NOMO-1 treated with dmso at 0.1 percent for 144 hours (cell line): ENCODE results near the gene VIM.

Source experiments
- DNase-seq: peaks from one replicate; lab custom pipeline; 2025; ENCODE audit not compliant: unreplicated experiment; lab: John Stamatoyannopoulos, UW

The VIM gene

DNA sequence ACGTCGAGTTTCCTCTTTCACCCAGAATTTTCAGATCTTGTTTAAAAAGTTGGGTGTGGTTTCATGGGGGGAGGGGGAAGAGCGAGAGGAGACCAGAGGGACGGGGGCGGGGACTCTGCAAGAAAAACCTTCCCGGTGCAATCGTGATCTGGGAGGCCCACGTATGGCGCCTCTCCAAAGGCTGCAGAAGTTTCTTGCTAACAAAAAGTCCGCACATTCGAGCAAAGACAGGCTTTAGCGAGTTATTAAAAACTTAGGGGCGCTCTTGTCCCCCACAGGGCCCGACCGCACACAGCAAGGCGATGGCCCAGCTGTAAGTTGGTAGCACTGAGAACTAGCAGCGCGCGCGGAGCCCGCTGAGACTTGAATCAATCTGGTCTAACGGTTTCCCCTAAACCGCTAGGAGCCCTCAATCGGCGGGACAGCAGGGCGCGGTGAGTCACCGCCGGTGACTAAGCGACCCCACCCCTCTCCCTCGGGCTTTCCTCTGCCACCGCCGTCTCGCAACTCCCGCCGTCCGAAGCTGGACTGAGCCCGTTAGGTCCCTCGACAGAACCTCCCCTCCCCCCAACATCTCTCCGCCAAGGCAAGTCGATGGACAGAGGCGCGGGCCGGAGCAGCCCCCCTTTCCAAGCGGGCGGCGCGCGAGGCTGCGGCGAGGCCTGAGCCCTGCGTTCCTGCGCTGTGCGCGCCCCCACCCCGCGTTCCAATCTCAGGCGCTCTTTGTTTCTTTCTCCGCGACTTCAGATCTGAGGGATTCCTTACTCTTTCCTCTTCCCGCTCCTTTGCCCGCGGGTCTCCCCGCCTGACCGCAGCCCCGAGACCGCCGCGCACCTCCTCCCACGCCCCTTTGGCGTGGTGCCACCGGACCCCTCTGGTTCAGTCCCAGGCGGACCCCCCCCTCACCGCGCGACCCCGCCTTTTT lies at the start of gene VIM:
VIM (plus strand) TSS at position 151 of the 925 bp plus-strand sequence. CDS start 1,182 bp downstream, outside the sequence.
- peak; percentile 87 for DNase-seq

DNA sequence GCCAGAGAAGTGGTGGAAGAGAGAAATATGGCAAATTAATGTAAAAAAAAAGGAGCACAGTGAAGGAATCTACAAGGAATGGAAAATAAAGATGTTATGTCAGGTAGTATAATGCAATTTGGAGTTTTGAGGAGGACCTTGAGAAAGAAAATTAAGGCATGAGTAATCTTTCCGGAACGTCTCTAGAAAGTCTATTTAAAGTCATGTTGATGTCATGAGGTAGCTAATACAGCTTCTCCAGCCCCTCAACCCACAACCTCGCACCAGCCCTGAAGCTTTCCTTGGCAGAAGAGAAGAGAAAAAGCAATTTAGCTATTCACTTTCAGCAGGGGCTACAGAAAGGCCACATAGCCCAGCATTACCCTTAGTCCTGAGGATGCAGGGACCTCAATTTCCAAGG lies 49.0 kb upstream of the VIM start:
- DNase-seq: peak; percentile 9

DNA sequence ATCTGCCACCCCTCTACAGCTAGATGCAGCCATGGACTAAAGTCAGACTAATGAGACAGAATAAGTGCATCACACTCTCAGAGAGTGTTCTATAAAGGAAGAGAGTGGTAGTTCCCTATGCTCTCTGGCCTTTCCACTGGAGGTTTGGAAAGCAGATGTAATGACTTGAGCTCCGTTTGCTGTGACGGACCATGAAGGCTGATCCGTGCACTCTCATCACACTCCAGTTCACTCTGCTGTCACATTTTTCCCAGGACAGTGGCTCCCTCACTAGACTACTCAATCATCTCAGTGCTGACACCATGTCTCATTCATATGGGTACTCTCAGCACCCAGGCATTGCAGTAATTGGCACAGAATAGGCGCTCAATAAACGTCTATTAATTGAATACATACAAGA lies 46.9 kb upstream of the VIM start:
- no peak for DNase-seq

GRCh38 chr10:17181751-17182150 lies 46.3 kb upstream of the VIM start:
- no peak for DNase-seq

GRCh38 chr10:17183110-17183509 lies 44.9 kb upstream of the VIM start:
- DNase-seq: no peak

DNA sequence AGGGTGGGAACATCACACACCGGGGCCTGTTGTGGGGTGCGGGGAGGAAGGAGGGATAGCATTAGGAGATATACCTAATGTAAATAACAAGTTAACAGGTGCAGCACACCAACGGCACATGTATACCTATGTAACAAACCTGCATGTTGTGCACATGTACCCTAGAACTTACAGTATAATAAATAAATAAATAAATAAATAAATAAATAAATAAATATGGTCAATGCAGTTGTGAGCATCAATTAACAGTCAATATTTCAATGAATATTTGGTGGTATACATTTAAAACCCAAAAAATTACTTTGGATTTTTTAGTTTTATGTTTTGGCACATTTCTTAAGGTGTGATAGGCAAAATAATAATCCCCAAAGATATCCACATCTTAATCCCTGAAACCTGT lies 42.2 kb upstream of the VIM start:
- DNase-seq: no peak

DNA sequence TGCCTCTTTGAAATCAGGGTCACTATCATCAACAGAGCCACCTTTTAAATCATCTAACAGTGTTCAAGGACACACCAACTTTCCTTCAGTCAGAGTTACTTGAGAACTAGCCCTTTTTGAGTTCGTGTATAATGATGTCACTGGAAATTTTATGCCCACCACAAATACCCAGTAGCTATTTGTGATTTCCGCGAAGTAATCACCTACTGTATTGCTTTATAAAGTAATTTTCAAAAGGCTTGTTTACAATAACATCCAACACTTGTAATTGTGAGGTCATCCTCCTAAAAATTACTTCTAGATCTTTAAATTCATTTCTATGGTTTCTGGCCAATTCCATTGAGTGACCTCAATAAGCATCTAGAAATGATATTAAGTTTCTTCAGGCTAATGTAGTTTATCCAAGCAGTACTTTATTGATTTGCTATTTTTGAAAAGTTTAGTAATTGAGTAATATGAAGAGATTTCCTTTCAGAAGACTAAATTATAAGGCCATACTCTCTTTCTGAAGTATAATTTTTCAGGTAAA lies 39.3 kb upstream of the VIM start:
- DNase-seq: no peak

- DNase-seq: no peak
Measured at GRCh38 chr10:17190602-17191001, 37.4 kb upstream of the VIM start.

GRCh38 chr10:17195083-17195482 lies 33.0 kb upstream of the VIM start:
- DNase-seq: no peak

DNA sequence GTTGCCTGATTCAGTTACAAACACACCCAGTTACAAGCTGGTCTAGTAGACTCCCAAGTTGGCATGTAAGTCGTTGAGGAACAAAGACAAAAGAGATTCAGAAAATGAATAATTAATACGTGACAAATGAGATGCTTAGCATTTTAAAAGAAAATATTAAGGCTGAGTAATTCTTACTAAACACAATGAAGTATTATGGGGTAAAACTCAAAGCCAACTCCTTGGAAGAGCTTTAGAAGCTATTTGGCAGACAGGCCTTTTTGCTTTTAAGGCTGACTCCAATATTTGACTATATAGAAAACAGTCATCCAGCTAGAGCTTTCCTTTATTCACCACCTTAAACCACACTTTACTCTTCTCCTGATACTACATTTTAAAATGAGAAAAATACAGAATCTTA lies 32.0 kb upstream of the VIM start:
- DNase-seq: no peak

- DNase-seq: no peak
Measured at GRCh38 chr10:17196573-17196972, 31.5 kb upstream of the VIM start.

GRCh38 chr10:17199351-17199804 lies 28.7 kb upstream of the VIM start:
- no peak for DNase-seq

DNA sequence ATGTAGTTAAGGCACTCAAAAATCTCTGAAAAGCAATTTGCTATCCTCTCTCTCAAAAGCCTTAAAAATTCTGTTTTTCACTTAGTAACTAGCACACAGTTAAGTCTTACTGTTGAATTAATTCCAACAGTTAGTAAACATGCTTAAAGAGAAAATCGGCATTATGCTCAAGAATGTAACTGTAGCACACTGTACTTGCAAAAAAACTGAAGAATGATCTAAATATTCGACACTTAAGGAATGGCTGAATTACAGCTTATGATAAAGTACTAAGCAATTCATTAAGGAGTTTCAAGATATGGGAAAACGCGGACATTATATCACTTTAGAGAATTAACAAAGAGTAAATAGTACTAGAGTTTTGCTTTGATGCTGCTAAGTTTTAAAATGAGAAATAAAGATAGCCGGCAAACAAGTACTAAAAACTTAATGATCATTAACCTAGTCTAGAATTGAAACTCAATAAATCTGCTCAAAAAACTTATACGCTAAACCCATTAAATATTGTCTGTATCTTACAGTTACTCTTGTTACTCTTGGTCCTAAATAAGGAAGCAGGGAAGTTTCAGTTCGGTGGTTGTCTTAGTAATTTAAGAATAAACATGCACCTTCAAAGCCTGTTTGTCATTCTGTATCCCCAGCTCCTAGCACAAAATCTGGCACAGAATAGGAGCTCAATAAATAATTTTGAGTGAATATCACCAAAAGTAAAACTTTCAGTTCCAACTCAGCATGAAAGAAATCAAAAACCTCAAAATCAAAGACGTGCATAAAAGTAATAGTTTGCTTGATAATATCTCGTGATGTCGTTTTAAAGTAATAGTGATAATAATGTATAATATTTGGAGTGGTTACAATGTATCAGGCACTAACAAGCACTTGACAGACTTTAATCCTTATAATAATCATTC lies 27.8 kb upstream of the VIM start:
- DNase-seq: peak; percentile 27

GRCh38 chr10:17200912-17201793 lies 26.9 kb upstream of the VIM start, which contains the start of gene TRDMT1:
Gene TRDMT1, minus strand, starts transcription at chr10:17201672. Its CDS starts 38 bp downstream, at chr10:17201634.
- DNase-seq: peak; percentile 80

DNA sequence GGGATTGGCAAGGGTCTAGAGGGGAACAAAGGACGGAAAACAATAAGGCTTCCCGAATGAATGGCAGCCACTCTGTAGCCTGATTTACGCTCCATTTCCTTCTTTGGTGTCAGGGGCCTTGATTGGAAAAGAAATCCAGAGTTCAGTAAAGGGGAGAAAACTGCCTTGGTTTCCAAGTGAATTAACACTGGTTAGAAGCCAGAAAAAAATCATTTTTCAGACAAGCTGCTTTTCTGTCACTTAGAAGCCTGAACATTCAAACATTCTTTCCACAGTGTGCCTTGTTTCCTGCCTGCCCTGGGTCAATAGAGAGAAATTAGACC lies 26.3 kb upstream of the VIM start:
- DNase-seq: no peak

DNA sequence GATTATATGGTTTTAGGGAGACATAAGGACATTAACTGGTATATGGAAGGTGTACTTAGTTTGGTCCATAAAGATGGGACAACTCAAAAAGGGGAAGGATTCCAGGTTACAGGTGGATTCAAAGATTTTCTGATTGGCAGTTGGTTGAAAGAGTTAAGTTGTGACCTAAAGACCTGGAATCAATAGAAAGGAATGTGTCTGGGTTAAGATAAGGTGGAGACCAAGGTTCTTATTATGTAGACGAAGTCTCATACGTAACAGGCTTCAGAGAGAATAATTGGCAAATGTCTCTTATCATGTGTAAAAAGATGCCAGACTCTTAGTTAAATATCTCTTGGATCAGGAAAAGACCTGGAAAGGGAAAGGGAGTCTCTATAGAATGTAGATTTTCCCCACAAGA lies 25.5 kb upstream of the VIM start:
- DNase-seq: no peak

DNA sequence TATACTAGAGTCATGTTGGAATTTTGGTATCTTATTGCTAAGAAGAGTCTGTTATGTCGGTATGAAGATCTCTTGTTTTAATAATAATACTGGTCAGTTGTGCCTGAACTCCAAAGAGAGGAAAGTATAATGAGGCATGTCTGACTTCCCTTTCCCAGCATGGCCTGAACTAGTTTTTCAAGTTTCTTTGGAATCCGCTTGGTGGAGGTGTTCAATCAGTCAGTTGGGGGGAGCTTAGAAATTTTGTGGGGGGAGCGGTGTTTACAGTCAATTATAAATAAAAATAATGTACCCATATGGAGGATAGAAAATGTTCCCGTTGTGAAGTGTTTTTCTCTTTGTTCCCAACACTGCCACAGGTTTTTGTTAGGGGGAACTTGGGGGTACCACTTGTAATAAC lies 25.0 kb upstream of the VIM start:
- DNase-seq: no peak

GRCh38 chr10:17203416-17203815 lies 24.6 kb upstream of the VIM start:
- DNase-seq: no peak

- DNase-seq: no peak
Measured at GRCh38 chr10:17206210-17206709, 21.8 kb upstream of the VIM start.

DNA sequence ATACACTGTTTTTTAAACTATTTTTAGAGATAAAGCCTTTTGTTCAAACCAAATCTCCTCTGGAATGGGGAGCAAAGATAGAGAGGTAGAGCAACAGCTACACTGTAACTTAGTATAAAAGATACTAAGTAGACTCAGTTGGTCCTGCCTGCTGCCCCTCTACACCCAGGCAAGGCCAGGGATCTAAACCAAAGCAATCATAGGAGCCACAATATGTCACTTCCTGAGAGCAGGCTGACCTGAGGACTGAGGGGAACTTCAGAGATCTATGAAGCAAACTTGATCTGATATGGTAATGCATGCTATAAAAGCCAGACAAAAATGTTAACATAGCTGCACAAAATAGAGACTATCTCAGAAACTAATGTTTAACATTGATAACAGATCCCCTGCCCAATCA lies 19.6 kb upstream of the VIM start:
- DNase-seq: no peak
